Measurements from ENCODE around the gene GH2. TPM values are rescaled to one million over a fixed set of nuclear protein-coding genes. Genes with fewer than 3 reads are reported as not detected.

Gene GH2
- total RNA-seq, 1 donor from 2014 or later, result not detected

DNA sequence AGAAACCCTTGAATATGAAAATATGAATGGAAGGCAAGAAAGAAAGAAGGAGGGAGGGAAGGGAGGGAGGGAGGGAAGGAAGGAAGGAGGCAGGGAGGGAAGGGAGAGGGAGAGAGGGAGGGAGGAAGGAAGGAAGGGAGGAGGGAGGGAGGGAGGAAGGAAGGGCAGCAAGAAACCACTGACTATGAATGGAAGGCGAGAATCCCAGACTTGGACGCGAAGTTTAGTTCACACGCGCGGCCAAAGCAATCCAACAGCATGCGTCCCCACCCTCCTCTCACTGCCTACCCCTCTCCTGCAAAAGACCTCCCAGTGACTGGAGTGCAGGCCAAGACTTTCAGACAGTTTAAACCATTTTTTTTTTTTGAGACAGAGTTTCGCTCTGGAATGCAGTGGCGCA is 31.3 kb downstream of the GH2 start:
- Mint-ChIP-seq H3K4me1 (peaks cover 6% of the 10 kb centered on the region), H3K4me3 (no peak overlapping the region), H3K9me3 (peaks cover 10% of the 10 kb centered on the region), H3K36me3 (no peaks in the 10 kb centered on the region), H3K27ac (no peak overlapping the region), H3K27me3 (ENCODE audit: insufficient read depth, low read depth) (peaks cover 12% of the 10 kb centered on the region)
- DNase-seq (ENCODE audit: low spot score), result no peak
- Histone ChIP-seq H4K20me1 (ENCODE audit: low read depth) (no peaks in the 10 kb centered on the region), H2AFZ (replicated peaks) (no peak overlapping the region), H3K27ac (no peak overlapping the region), H3K9me3 (ENCODE audit: low read depth) (no peaks in the 10 kb centered on the region), H3K4me2 (no peak overlapping the region), H3K27me3 (peaks cover 52% of the 10 kb centered on the region), H3K79me2 (ENCODE audit: low read depth) (no peaks in the 10 kb centered on the region), H3K9ac (no peak overlapping the region), H3K4me1 (no peaks in the 10 kb centered on the region), H3K36me3 (no peaks in the 10 kb centered on the region), H3F3A (ENCODE audit: low read depth) (peaks cover 6% of the 10 kb centered on the region), H3K4me3 (no peak overlapping the region)
- TF ChIP-seq, protein P1, sequence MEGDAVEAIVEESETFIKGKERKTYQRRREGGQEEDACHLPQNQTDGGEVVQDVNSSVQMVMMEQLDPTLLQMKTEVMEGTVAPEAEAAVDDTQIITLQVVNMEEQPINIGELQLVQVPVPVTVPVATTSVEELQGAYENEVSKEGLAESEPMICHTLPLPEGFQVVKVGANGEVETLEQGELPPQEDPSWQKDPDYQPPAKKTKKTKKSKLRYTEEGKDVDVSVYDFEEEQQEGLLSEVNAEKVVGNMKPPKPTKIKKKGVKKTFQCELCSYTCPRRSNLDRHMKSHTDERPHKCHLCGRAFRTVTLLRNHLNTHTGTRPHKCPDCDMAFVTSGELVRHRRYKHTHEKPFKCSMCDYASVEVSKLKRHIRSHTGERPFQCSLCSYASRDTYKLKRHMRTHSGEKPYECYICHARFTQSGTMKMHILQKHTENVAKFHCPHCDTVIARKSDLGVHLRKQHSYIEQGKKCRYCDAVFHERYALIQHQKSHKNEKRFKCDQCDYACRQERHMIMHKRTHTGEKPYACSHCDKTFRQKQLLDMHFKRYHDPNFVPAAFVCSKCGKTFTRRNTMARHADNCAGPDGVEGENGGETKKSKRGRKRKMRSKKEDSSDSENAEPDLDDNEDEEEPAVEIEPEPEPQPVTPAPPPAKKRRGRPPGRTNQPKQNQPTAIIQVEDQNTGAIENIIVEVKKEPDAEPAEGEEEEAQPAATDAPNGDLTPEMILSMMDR (IDR thresholded peaks at IDR 0.05), result no peak
- TF ChIP-seq EZH2 (IDR thresholded peaks at IDR 0.05), result no peak
- no peak for TF ChIP-seq EZH2phosphoT487 (IDR thresholded peaks at IDR 0.05)

DNA sequence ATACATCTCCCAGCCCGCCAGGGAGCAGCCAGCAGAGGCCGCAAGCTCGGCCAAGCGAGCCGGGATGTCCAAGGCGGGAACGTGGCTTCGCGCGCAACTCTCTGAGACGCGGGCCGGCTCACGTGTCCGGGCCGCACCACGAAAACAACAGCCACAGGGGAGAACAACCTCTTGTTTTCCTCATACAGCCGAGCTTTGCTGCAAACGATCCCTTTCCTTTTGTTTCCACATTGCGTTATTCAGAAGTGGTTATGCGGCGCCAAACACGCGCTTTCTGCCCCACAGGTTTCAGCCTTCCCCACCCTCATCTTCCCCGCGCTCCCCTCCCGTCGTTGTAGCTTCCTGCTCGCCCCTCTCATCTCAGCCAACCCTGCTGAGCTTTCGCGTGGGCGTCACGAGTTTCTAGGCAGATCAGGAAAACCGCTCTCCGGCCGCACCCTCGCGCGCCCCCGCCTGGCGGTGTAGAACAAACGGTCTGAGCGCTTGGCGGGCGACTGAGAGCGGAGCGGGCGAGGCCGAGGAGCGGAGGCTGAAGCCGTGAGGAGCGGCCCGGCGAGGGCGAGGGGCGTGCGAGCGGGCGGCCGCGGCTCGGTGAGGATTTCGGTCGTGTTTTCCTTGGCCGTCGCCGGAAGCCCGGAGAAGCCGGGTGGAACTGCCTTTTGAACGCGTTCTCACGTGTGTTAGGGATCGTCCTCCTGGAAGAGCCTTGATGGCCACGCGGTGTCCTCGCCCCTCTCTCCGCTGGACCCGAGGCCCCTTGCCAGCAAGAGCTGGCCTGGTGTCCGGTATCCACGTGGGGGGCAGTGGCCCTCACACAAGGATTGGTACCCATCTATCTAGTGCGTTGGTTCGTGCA is 32.7 kb downstream of the GH2 start:
- Histone ChIP-seq H3K4me1 (no peaks in the 10 kb centered on the region), H3K36me3 (no peaks in the 10 kb centered on the region), H3K9ac (no peak overlapping the region), H2AFZ (replicated peaks) (peak overlapping the region; percentile 85), H3K27me3 (peaks cover 61% of the 10 kb centered on the region), H3F3A (ENCODE audit: low read depth) (peaks cover 9% of the 10 kb centered on the region), H3K79me2 (ENCODE audit: low read depth) (no peaks in the 10 kb centered on the region), H3K4me3 (no peak overlapping the region), H4K20me1 (ENCODE audit: low read depth) (no peaks in the 10 kb centered on the region), H3K27ac (no peak overlapping the region), H3K4me2 (peak overlapping the region; percentile 46), H3K9me3 (ENCODE audit: low read depth) (no peaks in the 10 kb centered on the region)
- H3K4me3 Mint-ChIP-seq, result peak overlapping the region; percentile 72
- H3K9me3 Mint-ChIP-seq, result peaks cover 10% of the 10 kb centered on the region
- peak overlapping the region; percentile 95 for H3K27ac Mint-ChIP-seq
- H3K4me1 Mint-ChIP-seq, result peaks cover 6% of the 10 kb centered on the region
- H3K27me3 Mint-ChIP-seq (ENCODE audit: insufficient read depth, low read depth), result peaks cover 12% of the 10 kb centered on the region
- peak; percentile 91 for DNase-seq (ENCODE audit: low spot score)
- H3K36me3 Mint-ChIP-seq, result no peaks in the 10 kb centered on the region
- TF ChIP-seq EZH2 (IDR thresholded peaks at IDR 0.05) (no peak), EZH2phosphoT487 (IDR thresholded peaks at IDR 0.05) (no peak)
- TF ChIP-seq, protein P1 (IDR thresholded peaks at IDR 0.05), result peak; percentile 71

DNA sequence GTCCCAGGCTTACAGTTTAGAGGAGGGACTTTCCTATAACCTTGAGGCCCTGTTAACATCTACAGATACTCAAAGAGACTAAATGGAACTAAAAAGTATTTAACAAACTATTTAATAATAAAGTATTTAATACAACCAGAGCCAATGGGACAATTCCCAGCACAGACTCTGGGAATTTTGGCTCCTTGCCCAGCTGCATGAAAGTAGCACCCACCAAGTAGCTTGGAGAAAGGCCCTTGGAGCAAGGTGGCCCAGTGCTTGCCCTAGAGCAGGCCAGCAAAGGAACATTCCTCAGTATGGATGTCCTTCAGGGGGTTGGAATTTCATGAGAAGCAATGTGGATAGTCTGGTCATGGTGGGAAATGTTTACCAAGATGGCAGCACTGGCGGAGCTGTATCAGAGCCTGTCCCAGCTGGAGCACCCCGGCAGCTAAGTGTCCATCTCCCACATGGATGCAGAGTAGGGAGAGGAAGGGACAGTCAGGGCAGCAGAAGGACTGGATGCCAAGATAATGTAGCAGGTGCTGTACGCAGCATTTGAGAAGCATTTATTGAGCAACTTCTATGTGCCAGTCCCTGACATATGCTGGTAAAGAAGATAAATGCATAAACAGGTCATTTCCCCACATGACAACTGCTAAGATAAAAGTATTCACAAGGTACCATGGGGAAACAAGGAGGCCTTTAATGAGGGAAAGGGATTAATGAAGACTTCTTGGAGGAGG is 34.1 kb downstream of the GH2 start:
- no peak overlapping the region for H3K9ac ChIP-seq
- TF ChIP-seq, protein P1 (IDR thresholded peaks at IDR 0.05), result no peak
- no peak for TF ChIP-seq EZH2 (IDR thresholded peaks at IDR 0.05)
- TF ChIP-seq EZH2phosphoT487 (IDR thresholded peaks at IDR 0.05), result no peak
- peaks cover 10% of the 10 kb centered on the region for H3K9me3 Mint-ChIP-seq
- peaks cover 15% of the 10 kb centered on the region for H3F3A ChIP-seq (ENCODE audit: low read depth)
- H3K4me1 ChIP-seq, result no peaks in the 10 kb centered on the region
- no peak overlapping the region for H3K4me3 ChIP-seq
- H3K4me1 Mint-ChIP-seq, result peaks cover 10% of the 10 kb centered on the region
- H3K9me3 ChIP-seq (ENCODE audit: low read depth), result no peaks in the 10 kb centered on the region
- H3K27ac ChIP-seq, result no peak overlapping the region
- no peaks in the 10 kb centered on the region for H3K36me3 Mint-ChIP-seq
- H3K79me2 ChIP-seq (ENCODE audit: low read depth), result no peaks in the 10 kb centered on the region
- H3K4me2 ChIP-seq, result no peak overlapping the region
- H3K36me3 ChIP-seq, result no peaks in the 10 kb centered on the region
- peaks cover 59% of the 10 kb centered on the region for H3K27me3 ChIP-seq
- no peak for DNase-seq (ENCODE audit: low spot score)
- H3K4me3 Mint-ChIP-seq, result peak overlapping the region; percentile 28
- H3K27ac Mint-ChIP-seq, result no peak overlapping the region
- peaks cover 12% of the 10 kb centered on the region for H3K27me3 Mint-ChIP-seq (ENCODE audit: insufficient read depth, low read depth)
- H2AFZ ChIP-seq (replicated peaks), result no peak overlapping the region
- H4K20me1 ChIP-seq (ENCODE audit: low read depth), result no peaks in the 10 kb centered on the region
